Pancreas (tissue), 10 donors: ENCODE data around the gene ASCC3. TPM values are rescaled to one million over a fixed set of nuclear protein-coding genes. Genes with fewer than 3 reads are reported as not detected.

Experiments used
- ATAC-seq, 4 donors: fragments of 200-7000 bp; cut with Tn5 transposase; one replicate each; pipeline versions ENCODE4 v1.8.0 to v1.9.1; 2020; ENCODE audit warnings: mild to moderate bottlenecking in 4 of 4, moderate library complexity in 4 of 4
- DNase-seq, 6 donors: peaks; one replicate each; pipeline ENCODE4 v3.0.0-alpha.2; 2020
- FAIRE-seq: peaks from 2 replicates; lab custom pipeline; 2012; peaks lifted over from hg19 to GRCh38; lab: Jason Lieb, UNC
- H3K27ac ChIP-seq, 4 donors: fragments of 200-600 bp; sonication (generic); 1 replicate in 3 of 4; 2 replicates in 1 of 4; pipeline versions ENCODE4 v1.5.0 to v1.8.0; 2020
- H3K27me3 ChIP-seq, 4 donors: fragments of 200-600 bp; one replicate each; pipeline ENCODE4 v1.8.0; 2021
- H3K36me3 ChIP-seq, 3 donors: fragments of 200-600 bp; sonication (generic) in 1 of 3; one replicate each; pipeline versions ENCODE4 v1.5.0 to v1.8.0; 2020 to 2021
- H3K4me1 ChIP-seq, 3 donors: fragments of 200-600 bp; one replicate each; pipeline ENCODE4 v1.8.0; 2021
- H3K4me3 ChIP-seq, 4 donors: fragments of 200-600 bp; sonication (generic) in 2 of 4; one replicate each; pipeline versions ENCODE4 v1.5.0 to v1.8.0; 2020 to 2021
- H3K9me3 ChIP-seq, 4 donors: fragments of 200-600 bp; one replicate each; pipeline ENCODE4 v1.8.0; 2021
- WGBS, 2 donors: extraction: QIAGEN DNeasy Blood & Tissue Kit; methylation state at CpG; one replicate each; pipeline ENCODE4 v1.1.7; 2013; 5-methylcytosine and 5-hydroxymethylcytosine counted together
- intact Hi-C, 3 donors: fragments of 100-400 bp; cut with DNase I; formaldehyde crosslinking; loops; one replicate each; pipeline versions ENCODE4 v1.11.1 to v1.14.2; 2022
- polyA plus RNA-seq, 2 donors: library from polyadenylated mRNA; stranded (reverse); fragments of 200-250 nt; gene quantifications; one replicate each; pipeline ENCODE4 v1.2.3, GENCODE V29; 2013
- total RNA-seq, 6 donors: library from RNA; stranded (reverse); fragmentation: NEBNext Ultra II Directional in 4 of 6; extraction: Animal tissue kit (Norgen Biotek cat#: 25700) in 4 of 6; gene quantifications; one replicate each; pipeline versions ENCODE4 v1.2.1 to v1.2.4, GENCODE V29; 2021 to 2023
- TF ChIP-seq, protein P1 (sequence below), 4 donors: fragments of 200-600 bp; sonication (generic) in 3 of 4; IDR thresholded peaks; one replicate each; pipeline versions ENCODE4 v1.5.0 to v1.8.0; 2021; ENCODE audit warnings: antibody characterized with exemption in 4 of 4
- donor health status: healthy with polysubstance abuse.
- donor health status: DM: no; HTN: no; CAD: no; lungs with moderate emphysema.
- donor health status: DM: no; HTN: no; CAD: no.
- donor health status: control.
- donor health status: control.
- donor health status: Bipolar disorder and iron deficiency.
- donor health status: DM: yes; HTN: yes; CAD: no.
- donor health status: DM: no; HTN: no; CAD: no.
- donor health status: DM: no; HTN: no; CAD: no.
- donor health status: DM: yes; HTN: yes; CAD: no.

The ASCC3 gene
- total and polyA plus RNA-seq, 8 donors, result 4.4 to 20.3 (median 13.4) TPM

DNA sequence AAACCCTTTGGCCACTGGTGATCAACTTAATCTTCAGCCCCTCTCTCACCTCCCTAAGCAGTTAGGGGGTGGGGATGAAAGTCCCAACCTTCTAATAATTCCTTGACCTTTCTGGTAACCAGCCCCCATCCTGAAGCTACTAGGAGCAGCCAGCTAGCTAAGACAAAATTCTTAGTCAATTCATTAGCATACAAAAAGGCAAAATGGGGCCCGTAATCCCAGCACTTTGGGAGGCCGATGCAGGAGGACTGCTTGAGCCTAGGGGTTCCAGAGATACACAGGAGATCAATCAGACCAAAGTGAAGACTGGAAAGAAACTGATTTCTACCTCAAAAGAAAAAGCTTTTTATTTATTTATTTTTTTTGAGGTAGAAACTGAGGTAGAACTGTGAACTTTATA is 1.8 kb downstream of the ASCC3 start:
- no peak for DNase-seq
- Histone ChIP-seq H3K9me3 (no peaks in the 10 kb centered on the region), H3K4me3 (no peak overlapping the region), H3K4me1 (peaks cover 0 to 12% (median 0%) of the 10 kb centered on the region in 3 donors), H3K27ac (no peak overlapping the region), H3K27me3 (no peaks in the 10 kb centered on the region), H3K36me3 (no peaks in the 10 kb centered on the region)
- TF ChIP-seq, protein P1, sequence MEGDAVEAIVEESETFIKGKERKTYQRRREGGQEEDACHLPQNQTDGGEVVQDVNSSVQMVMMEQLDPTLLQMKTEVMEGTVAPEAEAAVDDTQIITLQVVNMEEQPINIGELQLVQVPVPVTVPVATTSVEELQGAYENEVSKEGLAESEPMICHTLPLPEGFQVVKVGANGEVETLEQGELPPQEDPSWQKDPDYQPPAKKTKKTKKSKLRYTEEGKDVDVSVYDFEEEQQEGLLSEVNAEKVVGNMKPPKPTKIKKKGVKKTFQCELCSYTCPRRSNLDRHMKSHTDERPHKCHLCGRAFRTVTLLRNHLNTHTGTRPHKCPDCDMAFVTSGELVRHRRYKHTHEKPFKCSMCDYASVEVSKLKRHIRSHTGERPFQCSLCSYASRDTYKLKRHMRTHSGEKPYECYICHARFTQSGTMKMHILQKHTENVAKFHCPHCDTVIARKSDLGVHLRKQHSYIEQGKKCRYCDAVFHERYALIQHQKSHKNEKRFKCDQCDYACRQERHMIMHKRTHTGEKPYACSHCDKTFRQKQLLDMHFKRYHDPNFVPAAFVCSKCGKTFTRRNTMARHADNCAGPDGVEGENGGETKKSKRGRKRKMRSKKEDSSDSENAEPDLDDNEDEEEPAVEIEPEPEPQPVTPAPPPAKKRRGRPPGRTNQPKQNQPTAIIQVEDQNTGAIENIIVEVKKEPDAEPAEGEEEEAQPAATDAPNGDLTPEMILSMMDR (IDR thresholded peaks at IDR 0.05), result no peak
- no peak for FAIRE-seq
- 86 to 95% methylated on average over 2 of the region's 2 CpGs for WGBS, 2 donors
- intact Hi-C loops, result no loop called here
- no peak for ATAC-seq

DNA sequence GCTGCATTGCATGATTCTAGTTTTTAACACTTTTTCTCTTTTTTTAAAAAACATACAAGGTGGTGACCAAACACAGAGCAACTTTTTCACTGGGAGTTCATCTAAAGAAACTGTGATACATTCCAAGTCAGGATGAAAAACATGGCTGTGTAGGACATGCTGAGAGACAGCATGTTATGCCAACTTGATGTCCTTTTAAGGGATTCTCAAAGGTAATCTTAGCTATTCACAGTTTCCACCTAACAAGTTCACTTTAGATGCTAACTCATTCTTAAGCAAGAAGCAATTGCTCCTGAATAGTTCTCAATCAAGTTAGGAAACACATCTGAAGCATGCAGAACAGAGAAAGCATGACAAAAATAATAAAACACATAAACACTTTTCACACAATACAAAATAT is 3.3 kb downstream of the ASCC3 start:
- H3K27ac ChIP-seq, result no peak overlapping the region
- no peaks in the 10 kb centered on the region for H3K36me3 ChIP-seq
- FAIRE-seq, result no peak
- TF ChIP-seq, protein P1 (IDR thresholded peaks at IDR 0.05), result no peak
- H3K4me1 ChIP-seq, result peaks cover 0 to 12% (median 0%) of the 10 kb centered on the region in 3 donors
- no peak overlapping the region for H3K4me3 ChIP-seq
- ATAC-seq, result no peak
- H3K9me3 ChIP-seq, result no peaks in the 10 kb centered on the region
- intact Hi-C loops, result no loop called here
- DNase-seq, result no peak
- no peaks in the 10 kb centered on the region for H3K27me3 ChIP-seq

DNA sequence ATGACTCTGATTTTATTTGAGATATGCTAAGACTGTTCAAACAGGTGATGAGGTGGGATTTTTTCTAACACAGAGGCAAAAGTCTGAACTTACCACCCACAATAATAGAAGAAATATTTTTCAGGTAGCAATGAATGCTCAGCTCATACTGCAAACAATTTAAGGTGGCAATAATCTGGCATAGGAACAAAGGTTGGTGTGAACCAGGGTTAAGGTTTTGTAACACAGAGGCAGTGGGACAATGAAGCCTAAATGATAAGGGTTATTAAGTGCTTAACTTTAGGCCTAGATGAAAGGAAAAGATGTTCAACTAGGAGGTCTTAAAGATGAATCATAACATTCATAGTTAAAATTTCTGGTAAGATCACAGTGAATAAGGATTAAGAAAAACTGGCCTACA is 4.9 kb downstream of the ASCC3 start:
- no peak overlapping the region for H3K27ac ChIP-seq
- TF ChIP-seq, protein P1 (IDR thresholded peaks at IDR 0.05), result no peak
- DNase-seq (no peak), ATAC-seq (no peak), FAIRE-seq (no peak)
- no peaks in the 10 kb centered on the region for H3K27me3 ChIP-seq
- intact Hi-C loops, result no loop called here
- no peaks in the 10 kb centered on the region for H3K36me3 ChIP-seq
- H3K4me1 ChIP-seq, result peaks cover 0 to 12% (median 0%) of the 10 kb centered on the region in 3 donors
- H3K4me3 ChIP-seq, result no peak overlapping the region
- no peaks in the 10 kb centered on the region for H3K9me3 ChIP-seq

DNA sequence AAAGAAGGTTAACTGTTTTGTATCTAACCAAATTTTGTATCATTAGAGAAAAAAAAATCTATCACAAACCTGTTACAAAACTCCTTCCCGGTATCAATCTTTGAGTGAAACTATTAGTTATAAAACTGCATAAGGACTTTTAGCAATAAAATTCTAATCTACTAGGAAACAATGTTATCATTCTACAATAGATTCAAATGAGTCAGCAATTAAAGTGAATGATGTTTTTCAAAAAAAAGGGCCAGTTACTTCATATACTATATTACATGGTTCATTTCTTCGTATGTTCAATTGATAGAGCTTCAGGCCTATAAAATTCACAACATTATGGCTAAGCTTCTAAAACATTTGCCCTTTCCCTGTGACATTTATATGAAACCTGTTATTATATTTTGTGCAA is 15.6 kb downstream of the ASCC3 start:
- TF ChIP-seq, protein P1 (IDR thresholded peaks at IDR 0.05), result no peak
- DNase-seq (no peak), FAIRE-seq (no peak), ATAC-seq (no peak)
- Histone ChIP-seq H3K36me3 (peaks cover 0 to 13% (median 0%) of the 10 kb centered on the region in 3 donors), H3K27ac (no peak overlapping the region), H3K4me3 (no peak overlapping the region), H3K27me3 (no peaks in the 10 kb centered on the region), H3K9me3 (no peaks in the 10 kb centered on the region), H3K4me1 (no peaks in the 10 kb centered on the region)
- 93 to 96% methylated on average over 2 of the region's 2 CpGs for WGBS, 2 donors
- intact Hi-C loops, result no loop called here

DNA sequence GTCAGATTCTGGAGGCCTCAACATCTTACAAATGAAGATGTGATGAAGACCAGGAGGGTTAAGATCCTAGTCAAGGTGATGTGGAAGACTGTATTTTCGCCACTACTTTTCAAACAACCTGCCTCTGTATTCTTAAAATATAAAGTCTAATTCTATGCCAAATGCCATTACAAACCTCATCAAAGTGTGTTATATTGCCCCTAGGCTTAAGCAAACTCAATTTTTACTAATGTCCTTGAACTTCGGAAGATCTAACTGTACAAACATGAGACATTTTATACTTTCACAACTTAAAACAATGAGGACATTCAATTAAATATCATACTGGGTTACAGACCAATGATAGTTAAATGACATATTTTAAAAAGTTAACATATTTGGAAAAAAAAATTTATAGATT is 19.1 kb downstream of the ASCC3 start:
- FAIRE-seq (no peak), DNase-seq (no peak), ATAC-seq (no peak)
- Histone ChIP-seq H3K4me3 (no peak overlapping the region), H3K4me1 (no peaks in the 10 kb centered on the region), H3K9me3 (no peaks in the 10 kb centered on the region), H3K27ac (no peak overlapping the region), H3K27me3 (no peaks in the 10 kb centered on the region), H3K36me3 (peaks cover 0 to 10% (median 0%) of the 10 kb centered on the region in 3 donors)
- intact Hi-C loops, result no loop called here
- 62 to 66% methylated on average over 2 of the region's 2 CpGs for WGBS, 2 donors
- TF ChIP-seq, protein P1 (IDR thresholded peaks at IDR 0.05), result no peak
